Ovary (tissue), 3 donors: Measurements from ENCODE around the gene PDCD7.
A peak's percentile ranks its signal among the peaks of the same experiment; 100 is the strongest.

ENCODE experiments used
- POLR2A ChIP-seq: fragments of 450-650 bp; IDR thresholded peaks from one replicate; pipeline ENCODE4 v1.6.1; 2017; ENCODE audit warnings: antibody characterized with exemption, mild to moderate bottlenecking, moderate library complexity
- TF ChIP-seq, protein P1 (sequence below), 3 donors: fragments of 450-650 bp in 2 of 3; fragments of 200-600 bp in 1 of 3; IDR thresholded peaks; one replicate each; pipeline versions ENCODE4 v1.5.1 to v1.8.0; 2016 to 2022; ENCODE audit warnings: antibody characterized with exemption in 3 of 3, mild to moderate bottlenecking in 1 of 3
- donor health status: DM: no; HTN: no; CAD: no.

- no peak for TF ChIP-seq POLR2A
- TF ChIP-seq, protein P1, sequence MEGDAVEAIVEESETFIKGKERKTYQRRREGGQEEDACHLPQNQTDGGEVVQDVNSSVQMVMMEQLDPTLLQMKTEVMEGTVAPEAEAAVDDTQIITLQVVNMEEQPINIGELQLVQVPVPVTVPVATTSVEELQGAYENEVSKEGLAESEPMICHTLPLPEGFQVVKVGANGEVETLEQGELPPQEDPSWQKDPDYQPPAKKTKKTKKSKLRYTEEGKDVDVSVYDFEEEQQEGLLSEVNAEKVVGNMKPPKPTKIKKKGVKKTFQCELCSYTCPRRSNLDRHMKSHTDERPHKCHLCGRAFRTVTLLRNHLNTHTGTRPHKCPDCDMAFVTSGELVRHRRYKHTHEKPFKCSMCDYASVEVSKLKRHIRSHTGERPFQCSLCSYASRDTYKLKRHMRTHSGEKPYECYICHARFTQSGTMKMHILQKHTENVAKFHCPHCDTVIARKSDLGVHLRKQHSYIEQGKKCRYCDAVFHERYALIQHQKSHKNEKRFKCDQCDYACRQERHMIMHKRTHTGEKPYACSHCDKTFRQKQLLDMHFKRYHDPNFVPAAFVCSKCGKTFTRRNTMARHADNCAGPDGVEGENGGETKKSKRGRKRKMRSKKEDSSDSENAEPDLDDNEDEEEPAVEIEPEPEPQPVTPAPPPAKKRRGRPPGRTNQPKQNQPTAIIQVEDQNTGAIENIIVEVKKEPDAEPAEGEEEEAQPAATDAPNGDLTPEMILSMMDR (IDR thresholded peaks at IDR 0.05): peak in 2 of 3 donors; percentile 25 to 28
Measured at GRCh38 chr15:65083262-65083701, 50.3 kb downstream of the PDCD7 start.
